Measurements from ENCODE around the gene CMTR1. TPM values are rescaled to one million over a fixed set of nuclear protein-coding genes. Genes with fewer than 3 reads are reported as not detected.

The CMTR1 gene
- total RNA-seq, 1 experiment from 2014 or later, result 34.8 TPM

DNA sequence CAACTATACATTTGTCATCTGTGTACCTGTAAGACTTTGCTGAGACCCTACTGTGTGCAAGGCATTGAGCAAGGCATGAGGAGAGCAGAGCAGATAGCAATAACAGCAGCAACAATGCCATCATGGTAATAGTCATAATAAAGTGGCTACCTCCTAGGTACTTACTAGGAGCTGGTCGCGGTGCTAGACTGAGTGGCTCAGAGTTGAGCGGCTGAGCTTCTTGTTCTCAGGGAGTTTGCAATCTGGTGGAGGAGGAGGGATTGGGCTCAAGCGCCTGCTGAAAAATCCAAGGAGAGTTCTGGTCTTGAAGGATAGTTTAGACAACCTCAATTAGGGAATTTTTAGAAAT, 91.9 kb downstream of the CMTR1 start:
- Histone ChIP-seq H3K4me1 (ENCODE audit: insufficient read depth, low read length) (no peaks in the 10 kb centered on the region), H3K79me1 (ENCODE audit: insufficient read depth, low read depth, low read length, poor library complexity, severe bottlenecking) (no peaks in the 10 kb centered on the region), H2BK12ac (ENCODE audit: insufficient read length, low read depth, low read length) (no peak overlapping the region), H2BK5ac (ENCODE audit: insufficient read length, low read length) (no peak overlapping the region), H3T11ph (ENCODE audit: low read length) (no peak overlapping the region), H3K9me3 (ENCODE audit: control insufficient read depth, low read depth, low read length) (no peaks in the 10 kb centered on the region), H4K5ac (ENCODE audit: insufficient read length, low read depth, low read length) (no peak overlapping the region), H3K27ac (ENCODE audit: insufficient read length, low read depth, low read length) (no peak overlapping the region), H3K14ac (ENCODE audit: insufficient read depth, low read length) (no peak overlapping the region), H3K56ac (ENCODE audit: insufficient read length, low read depth, low read length) (no peak overlapping the region), H4K91ac (ENCODE audit: insufficient read length, low read depth, low read length) (no peak overlapping the region), H3K4me2 (ENCODE audit: insufficient read depth, insufficient read length, low read length) (no peak overlapping the region), H3K23me2 (ENCODE audit: insufficient read length, low read depth, low read length, poor library complexity, severe bottlenecking) (no peaks in the 10 kb centered on the region), H4K8ac (replicated peaks; ENCODE audit: insufficient read length, low read depth, low read length) (no peak overlapping the region), H3K27me3 (ENCODE audit: insufficient read depth, low read length) (no peaks in the 10 kb centered on the region), H2BK15ac (ENCODE audit: low read depth, low read length) (no peak overlapping the region), H3K18ac (ENCODE audit: insufficient read length, low read depth, low read length) (no peak overlapping the region), H2AK5ac (ENCODE audit: insufficient read length, low read length) (no peak overlapping the region), H3K79me2 (ENCODE audit: insufficient read depth, low read length) (no peaks in the 10 kb centered on the region), H3K23ac (ENCODE audit: insufficient read length, low read depth, low read length) (no peak overlapping the region), H2BK120ac (ENCODE audit: low read depth, low read length, poor library complexity, severe bottlenecking) (no peak overlapping the region), H4K20me1 (ENCODE audit: control insufficient read depth, insufficient read depth, insufficient read length) (no peaks in the 10 kb centered on the region), H2AFZ (ENCODE audit: low read length) (no peak overlapping the region), H2BK20ac (ENCODE audit: low read depth, low read length, poor library complexity, severe bottlenecking) (no peak overlapping the region), H3K4ac (ENCODE audit: low read depth, low read length) (no peak overlapping the region), H3K9ac (ENCODE audit: extremely low read depth, insufficient read length, low read length) (no peak overlapping the region)
- Mint-ChIP-seq H3K27me3 (ENCODE audit: low read depth) (peaks cover 30% of the 10 kb centered on the region), H3K4me1 (peaks cover 10 to 18% of the 10 kb centered on the region in 2 experiments), H3K9me3 (no peaks in the 10 kb centered on the region; a peak in 2 of 5 replicates), H3K4me3 (no peak overlapping the region), H3K27ac (no peak overlapping the region), H3K36me3 (ENCODE audit: insufficient read depth in 1 of 3, low read depth in 3 of 3) (no peaks in the 10 kb centered on the region)
- DNase-seq, result no peak
- TF ChIP-seq, protein P1, sequence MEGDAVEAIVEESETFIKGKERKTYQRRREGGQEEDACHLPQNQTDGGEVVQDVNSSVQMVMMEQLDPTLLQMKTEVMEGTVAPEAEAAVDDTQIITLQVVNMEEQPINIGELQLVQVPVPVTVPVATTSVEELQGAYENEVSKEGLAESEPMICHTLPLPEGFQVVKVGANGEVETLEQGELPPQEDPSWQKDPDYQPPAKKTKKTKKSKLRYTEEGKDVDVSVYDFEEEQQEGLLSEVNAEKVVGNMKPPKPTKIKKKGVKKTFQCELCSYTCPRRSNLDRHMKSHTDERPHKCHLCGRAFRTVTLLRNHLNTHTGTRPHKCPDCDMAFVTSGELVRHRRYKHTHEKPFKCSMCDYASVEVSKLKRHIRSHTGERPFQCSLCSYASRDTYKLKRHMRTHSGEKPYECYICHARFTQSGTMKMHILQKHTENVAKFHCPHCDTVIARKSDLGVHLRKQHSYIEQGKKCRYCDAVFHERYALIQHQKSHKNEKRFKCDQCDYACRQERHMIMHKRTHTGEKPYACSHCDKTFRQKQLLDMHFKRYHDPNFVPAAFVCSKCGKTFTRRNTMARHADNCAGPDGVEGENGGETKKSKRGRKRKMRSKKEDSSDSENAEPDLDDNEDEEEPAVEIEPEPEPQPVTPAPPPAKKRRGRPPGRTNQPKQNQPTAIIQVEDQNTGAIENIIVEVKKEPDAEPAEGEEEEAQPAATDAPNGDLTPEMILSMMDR (conservative IDR thresholded peaks at IDR 0.05), result no peak
- WGBS (ENCODE audit: extremely low coverage, insufficient read length, low lambda C conversion rate), result no CpG with 5 or more reads among the region's 4 CpGs

Data from H9 (cell line).